Measurements from ENCODE around the gene SCP2. TPM values are rescaled to one million over a fixed set of nuclear protein-coding genes. Genes with fewer than 3 reads are reported as not detected.

Gene SCP2
- total and polyA plus RNA-seq, 9 donors, result 69.7 to 85.3 (median 75.2) TPM

DNA sequence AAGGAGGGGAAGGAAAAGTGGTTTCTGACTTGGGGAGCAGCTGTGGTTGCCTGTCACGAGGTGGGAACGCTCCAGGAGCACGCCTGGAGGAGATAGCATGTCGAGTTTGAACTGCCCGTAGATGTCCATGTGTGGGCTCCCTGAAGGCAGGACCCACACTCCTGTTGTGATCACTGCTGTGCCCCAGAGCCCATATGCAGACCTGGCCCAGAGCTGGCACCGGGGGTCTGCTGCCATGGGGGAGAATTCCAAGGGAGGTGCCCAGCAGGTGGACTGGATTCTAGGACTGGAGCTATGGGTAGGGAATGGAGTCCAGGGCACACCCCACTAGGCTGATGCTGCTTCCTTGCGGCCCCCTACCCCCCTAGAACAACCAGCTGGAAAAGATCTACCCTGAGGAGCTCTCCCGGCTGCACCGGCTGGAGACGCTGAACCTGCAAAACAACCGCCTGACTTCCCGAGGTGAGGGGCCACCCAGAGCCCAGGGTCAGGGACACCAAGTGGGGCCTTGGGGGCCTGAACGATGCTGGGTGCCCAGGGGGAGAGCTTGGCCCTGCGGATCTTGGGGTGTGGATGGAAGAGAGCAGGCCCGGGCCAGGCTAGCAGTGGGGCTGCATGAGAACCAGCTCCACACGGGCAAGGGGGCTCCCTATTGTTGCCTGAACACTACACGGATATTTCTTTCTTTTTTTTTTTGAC, 144.2 kb downstream of the SCP2 start:
- peaks cover 24% of the 10 kb centered on the region for H3K4me1 ChIP-seq (ENCODE audit: control insufficient read depth, insufficient read depth, low read length)
- no peaks in the 10 kb centered on the region for H3K27me3 ChIP-seq (ENCODE audit: control insufficient read depth, insufficient read depth, low read length)
- H3K4me3 ChIP-seq (ENCODE audit: low read length), result no peak overlapping the region
- no peak for DNase-seq
- H3K36me3 ChIP-seq (ENCODE audit: control insufficient read depth, insufficient read depth, low read length), result peaks cover 2% of the 10 kb centered on the region
- H3K27ac ChIP-seq (ENCODE audit: low read length), result no peak overlapping the region
- no peaks in the 10 kb centered on the region for H3K9me3 ChIP-seq (replicated peaks; ENCODE audit: control insufficient read depth, low read depth, low read length)
- 73% methylated on average over 11 of the region's 17 CpGs for WGBS (ENCODE audit: insufficient coverage)

- no peaks in the 10 kb centered on the region for H3K27me3 ChIP-seq (ENCODE audit: control insufficient read depth, insufficient read depth, low read length)
- DNase-seq, result no peak
- H3K36me3 ChIP-seq (ENCODE audit: control insufficient read depth, insufficient read depth, low read length), result peaks cover 2% of the 10 kb centered on the region
- no CpG with 5 or more reads among the region's 1 CpG for WGBS (ENCODE audit: insufficient coverage)
- H3K4me1 ChIP-seq (ENCODE audit: control insufficient read depth, insufficient read depth, low read length), result peaks cover 18% of the 10 kb centered on the region
- no peaks in the 10 kb centered on the region for H3K9me3 ChIP-seq (replicated peaks; ENCODE audit: control insufficient read depth, low read depth, low read length)
- H3K27ac ChIP-seq (ENCODE audit: low read length), result no peak overlapping the region
- no peak overlapping the region for H3K4me3 ChIP-seq (ENCODE audit: low read length)
Observed at GRCh38 chr1:53071915-53072314, 144.8 kb downstream of the SCP2 start.

- no peak for DNase-seq
Observed at GRCh38 chr1:53073287-53073686, 146.2 kb downstream of the SCP2 start.

GRCh38 chr1:53073868-53074311, 146.8 kb downstream of the SCP2 start:
- H3K4me1 ChIP-seq (ENCODE audit: control insufficient read depth, insufficient read depth, low read length), result peaks cover 14% of the 10 kb centered on the region
- H3K27ac ChIP-seq (ENCODE audit: low read length), result peak overlapping the region; percentile 35
- H3K27me3 ChIP-seq (ENCODE audit: control insufficient read depth, insufficient read depth, low read length), result no peaks in the 10 kb centered on the region
- WGBS (ENCODE audit: insufficient coverage), result 31% methylated on average over 6 of the region's 10 CpGs
- H3K4me3 ChIP-seq (ENCODE audit: low read length), result no peak overlapping the region
- peaks cover 2% of the 10 kb centered on the region for H3K36me3 ChIP-seq (ENCODE audit: control insufficient read depth, insufficient read depth, low read length)
- DNase-seq, result peak; percentile 48
- no peaks in the 10 kb centered on the region for H3K9me3 ChIP-seq (replicated peaks; ENCODE audit: control insufficient read depth, low read depth, low read length)

More at GRCh38 chr1:53073287-53073686, 146.2 kb downstream of the SCP2 start:
- Histone ChIP-seq H3K4me1 (ENCODE audit: control insufficient read depth, insufficient read depth, low read length) (peaks cover 14% of the 10 kb centered on the region), H3K9me3 (replicated peaks; ENCODE audit: control insufficient read depth, low read depth, low read length) (no peaks in the 10 kb centered on the region), H3K36me3 (ENCODE audit: control insufficient read depth, insufficient read depth, low read length) (peaks cover 2% of the 10 kb centered on the region), H3K27ac (ENCODE audit: low read length) (peak overlapping the region; percentile 25), H3K27me3 (ENCODE audit: control insufficient read depth, insufficient read depth, low read length) (no peaks in the 10 kb centered on the region), H3K4me3 (ENCODE audit: low read length) (no peak overlapping the region)
- WGBS (ENCODE audit: insufficient coverage), result 95% methylated on average over 4 of the region's 7 CpGs

- no peaks in the 10 kb centered on the region for H3K9me3 ChIP-seq (replicated peaks; ENCODE audit: control insufficient read depth, low read depth, low read length)
- H3K27ac ChIP-seq (ENCODE audit: low read length), result no peak overlapping the region
- 72% methylated on average over 3 of the region's 8 CpGs for WGBS (ENCODE audit: insufficient coverage)
- no peak for DNase-seq
- H3K27me3 ChIP-seq (ENCODE audit: control insufficient read depth, insufficient read depth, low read length), result no peaks in the 10 kb centered on the region
- H3K4me1 ChIP-seq (ENCODE audit: control insufficient read depth, insufficient read depth, low read length), result peaks cover 14% of the 10 kb centered on the region
- H3K36me3 ChIP-seq (ENCODE audit: control insufficient read depth, insufficient read depth, low read length), result peaks cover 2% of the 10 kb centered on the region
- H3K4me3 ChIP-seq (ENCODE audit: low read length), result no peak overlapping the region
Observed at GRCh38 chr1:53074313-53075154, 147.5 kb downstream of the SCP2 start.

DNA sequence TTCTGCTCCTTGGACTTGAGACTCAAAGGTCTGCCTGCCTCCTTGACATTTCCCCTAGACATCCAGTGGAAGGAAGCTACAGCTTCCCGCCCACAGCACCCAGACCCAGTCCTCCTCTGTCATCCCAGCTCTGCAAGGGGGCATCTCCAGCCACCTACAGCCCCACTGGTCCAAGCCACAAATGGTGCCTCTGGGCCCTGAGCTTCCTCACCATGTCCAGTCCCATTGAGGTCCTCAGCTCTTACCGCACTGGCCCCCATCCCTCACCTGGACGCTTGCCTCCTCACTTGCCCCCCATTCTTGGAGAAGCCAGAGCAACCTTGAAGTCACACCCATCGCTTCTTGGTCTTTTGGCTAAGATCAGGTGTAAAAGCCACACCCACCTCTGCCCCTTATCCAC, 148.1 kb downstream of the SCP2 start:
- H3K4me1 ChIP-seq (ENCODE audit: control insufficient read depth, insufficient read depth, low read length), result peaks cover 14% of the 10 kb centered on the region
- no peak overlapping the region for H3K4me3 ChIP-seq (ENCODE audit: low read length)
- peaks cover 2% of the 10 kb centered on the region for H3K36me3 ChIP-seq (ENCODE audit: control insufficient read depth, insufficient read depth, low read length)
- 97% methylated on average over 4 of the region's 4 CpGs for WGBS (ENCODE audit: insufficient coverage)
- no peaks in the 10 kb centered on the region for H3K27me3 ChIP-seq (ENCODE audit: control insufficient read depth, insufficient read depth, low read length)
- no peak for DNase-seq
- no peaks in the 10 kb centered on the region for H3K9me3 ChIP-seq (replicated peaks; ENCODE audit: control insufficient read depth, low read depth, low read length)
- H3K27ac ChIP-seq (ENCODE audit: low read length), result no peak overlapping the region

- H3K9me3 ChIP-seq (replicated peaks; ENCODE audit: control insufficient read depth, low read depth, low read length), result no peaks in the 10 kb centered on the region
- DNase-seq, result no peak
- H3K4me1 ChIP-seq (ENCODE audit: control insufficient read depth, insufficient read depth, low read length), result peaks cover 14% of the 10 kb centered on the region
- WGBS (ENCODE audit: insufficient coverage), result 73% methylated on average over 6 of the region's 8 CpGs
- no peak overlapping the region for H3K4me3 ChIP-seq (ENCODE audit: low read length)
- no peak overlapping the region for H3K27ac ChIP-seq (ENCODE audit: low read length)
- H3K27me3 ChIP-seq (ENCODE audit: control insufficient read depth, insufficient read depth, low read length), result no peaks in the 10 kb centered on the region
- H3K36me3 ChIP-seq (ENCODE audit: control insufficient read depth, insufficient read depth, low read length), result peaks cover 2% of the 10 kb centered on the region
Observed at GRCh38 chr1:53075761-53076163, 148.7 kb downstream of the SCP2 start.

DNA sequence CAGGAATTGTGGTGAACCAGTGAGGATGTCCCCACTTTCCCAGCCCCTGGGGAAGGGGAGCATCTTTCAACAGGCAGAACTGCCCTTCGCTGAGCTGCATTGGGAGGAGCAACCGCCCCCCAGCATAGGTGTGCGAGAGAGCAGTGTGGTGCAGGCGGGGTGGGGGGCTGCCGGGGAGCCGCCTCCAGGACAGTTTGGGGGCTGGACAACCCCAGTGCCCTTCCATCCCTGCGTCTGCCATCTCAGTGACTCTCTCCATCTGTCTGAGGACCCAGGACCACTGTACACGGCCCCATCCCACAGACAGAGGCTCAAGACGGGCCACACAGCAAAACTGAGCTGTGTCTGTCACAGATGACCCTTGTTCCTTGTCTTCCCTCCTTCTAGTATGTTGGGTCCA, 149.1 kb downstream of the SCP2 start:
- no peaks in the 10 kb centered on the region for H3K27me3 ChIP-seq (ENCODE audit: control insufficient read depth, insufficient read depth, low read length)
- peaks cover 12% of the 10 kb centered on the region for H3K4me1 ChIP-seq (ENCODE audit: control insufficient read depth, insufficient read depth, low read length)
- no peak for DNase-seq
- no peak overlapping the region for H3K4me3 ChIP-seq (ENCODE audit: low read length)
- peaks cover under 1% of the 10 kb centered on the region for H3K36me3 ChIP-seq (ENCODE audit: control insufficient read depth, insufficient read depth, low read length)
- 94% methylated on average over 9 of the region's 9 CpGs for WGBS (ENCODE audit: insufficient coverage)
- no peaks in the 10 kb centered on the region for H3K9me3 ChIP-seq (replicated peaks; ENCODE audit: control insufficient read depth, low read depth, low read length)
- no peak overlapping the region for H3K27ac ChIP-seq (ENCODE audit: low read length)

GRCh38 chr1:53076721-53077598, 149.9 kb downstream of the SCP2 start:
- no peak for DNase-seq
- Histone ChIP-seq H3K4me1 (ENCODE audit: control insufficient read depth, insufficient read depth, low read length) (peaks cover 12% of the 10 kb centered on the region), H3K27me3 (ENCODE audit: control insufficient read depth, insufficient read depth, low read length) (no peaks in the 10 kb centered on the region), H3K9me3 (replicated peaks; ENCODE audit: control insufficient read depth, low read depth, low read length) (no peaks in the 10 kb centered on the region), H3K36me3 (ENCODE audit: control insufficient read depth, insufficient read depth, low read length) (no peaks in the 10 kb centered on the region), H3K27ac (ENCODE audit: low read length) (no peak overlapping the region), H3K4me3 (ENCODE audit: low read length) (no peak overlapping the region)
- 88% methylated on average over 17 of the region's 19 CpGs for WGBS (ENCODE audit: insufficient coverage)

GRCh38 chr1:53077599-53077965, 150.5 kb downstream of the SCP2 start:
- H3K27me3 ChIP-seq (ENCODE audit: control insufficient read depth, insufficient read depth, low read length), result no peaks in the 10 kb centered on the region
- no peak overlapping the region for H3K4me3 ChIP-seq (ENCODE audit: low read length)
- no peaks in the 10 kb centered on the region for H3K36me3 ChIP-seq (ENCODE audit: control insufficient read depth, insufficient read depth, low read length)
- no peak for DNase-seq
- H3K27ac ChIP-seq (ENCODE audit: low read length), result no peak overlapping the region
- H3K4me1 ChIP-seq (ENCODE audit: control insufficient read depth, insufficient read depth, low read length), result peaks cover 12% of the 10 kb centered on the region
- H3K9me3 ChIP-seq (replicated peaks; ENCODE audit: control insufficient read depth, low read depth, low read length), result no peaks in the 10 kb centered on the region
- 91% methylated on average over 11 of the region's 13 CpGs for WGBS (ENCODE audit: insufficient coverage)

Data from muscle of leg (tissue), 11 donors.